Vagina (tissue), 2 donors: ENCODE results near the gene OTOF.

Experiments
- POLR2A ChIP-seq, 2 donors: fragments of 450-650 bp; IDR thresholded peaks; one replicate each; pipeline ENCODE4 v1.6.1; 2017; ENCODE audit warnings: antibody characterized with exemption in 2 of 2, mild to moderate bottlenecking in 2 of 2, moderate library complexity in 2 of 2
- TF ChIP-seq, protein P1 (sequence below), 3 experiments: fragments of 450-650 bp in 2 of 3; fragments of 200-600 bp in 1 of 3; sonication (generic) in 1 of 3; IDR thresholded peaks; one replicate each; pipeline ENCODE4 v1.5.1; 2017 to 2019; ENCODE audit warnings: antibody characterized with exemption in 3 of 3, mild to moderate bottlenecking in 2 of 3, moderate library complexity in 2 of 3

DNA sequence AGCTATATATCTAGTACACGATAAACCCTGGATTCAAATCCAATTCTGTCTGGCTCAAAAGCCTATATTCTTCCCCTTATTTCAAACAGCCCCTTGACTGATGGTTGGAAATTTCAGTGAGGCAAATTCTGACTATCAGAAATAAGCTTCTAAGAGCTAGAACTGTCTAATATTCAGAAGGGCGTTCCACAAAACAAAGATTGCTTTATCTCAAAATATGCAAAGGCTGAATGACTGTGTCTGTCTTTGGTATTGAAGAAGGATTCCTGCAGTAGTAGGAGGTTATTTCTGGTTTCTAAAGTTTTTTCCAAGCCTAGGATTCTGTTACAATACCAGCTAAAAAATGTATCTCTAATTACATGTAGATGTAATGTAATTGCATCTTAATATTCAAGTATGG is 45.1 kb downstream of the OTOF start:
- TF ChIP-seq, protein P1, sequence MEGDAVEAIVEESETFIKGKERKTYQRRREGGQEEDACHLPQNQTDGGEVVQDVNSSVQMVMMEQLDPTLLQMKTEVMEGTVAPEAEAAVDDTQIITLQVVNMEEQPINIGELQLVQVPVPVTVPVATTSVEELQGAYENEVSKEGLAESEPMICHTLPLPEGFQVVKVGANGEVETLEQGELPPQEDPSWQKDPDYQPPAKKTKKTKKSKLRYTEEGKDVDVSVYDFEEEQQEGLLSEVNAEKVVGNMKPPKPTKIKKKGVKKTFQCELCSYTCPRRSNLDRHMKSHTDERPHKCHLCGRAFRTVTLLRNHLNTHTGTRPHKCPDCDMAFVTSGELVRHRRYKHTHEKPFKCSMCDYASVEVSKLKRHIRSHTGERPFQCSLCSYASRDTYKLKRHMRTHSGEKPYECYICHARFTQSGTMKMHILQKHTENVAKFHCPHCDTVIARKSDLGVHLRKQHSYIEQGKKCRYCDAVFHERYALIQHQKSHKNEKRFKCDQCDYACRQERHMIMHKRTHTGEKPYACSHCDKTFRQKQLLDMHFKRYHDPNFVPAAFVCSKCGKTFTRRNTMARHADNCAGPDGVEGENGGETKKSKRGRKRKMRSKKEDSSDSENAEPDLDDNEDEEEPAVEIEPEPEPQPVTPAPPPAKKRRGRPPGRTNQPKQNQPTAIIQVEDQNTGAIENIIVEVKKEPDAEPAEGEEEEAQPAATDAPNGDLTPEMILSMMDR (IDR thresholded peaks at IDR 0.05), result no peak
- no peak for TF ChIP-seq POLR2A (IDR thresholded peaks at IDR 0.05)
